Measurements from ENCODE around the gene SELENOO.
A peak's percentile ranks its signal among the peaks of the same experiment; 100 is the strongest.

Gene SELENOO

DNA sequence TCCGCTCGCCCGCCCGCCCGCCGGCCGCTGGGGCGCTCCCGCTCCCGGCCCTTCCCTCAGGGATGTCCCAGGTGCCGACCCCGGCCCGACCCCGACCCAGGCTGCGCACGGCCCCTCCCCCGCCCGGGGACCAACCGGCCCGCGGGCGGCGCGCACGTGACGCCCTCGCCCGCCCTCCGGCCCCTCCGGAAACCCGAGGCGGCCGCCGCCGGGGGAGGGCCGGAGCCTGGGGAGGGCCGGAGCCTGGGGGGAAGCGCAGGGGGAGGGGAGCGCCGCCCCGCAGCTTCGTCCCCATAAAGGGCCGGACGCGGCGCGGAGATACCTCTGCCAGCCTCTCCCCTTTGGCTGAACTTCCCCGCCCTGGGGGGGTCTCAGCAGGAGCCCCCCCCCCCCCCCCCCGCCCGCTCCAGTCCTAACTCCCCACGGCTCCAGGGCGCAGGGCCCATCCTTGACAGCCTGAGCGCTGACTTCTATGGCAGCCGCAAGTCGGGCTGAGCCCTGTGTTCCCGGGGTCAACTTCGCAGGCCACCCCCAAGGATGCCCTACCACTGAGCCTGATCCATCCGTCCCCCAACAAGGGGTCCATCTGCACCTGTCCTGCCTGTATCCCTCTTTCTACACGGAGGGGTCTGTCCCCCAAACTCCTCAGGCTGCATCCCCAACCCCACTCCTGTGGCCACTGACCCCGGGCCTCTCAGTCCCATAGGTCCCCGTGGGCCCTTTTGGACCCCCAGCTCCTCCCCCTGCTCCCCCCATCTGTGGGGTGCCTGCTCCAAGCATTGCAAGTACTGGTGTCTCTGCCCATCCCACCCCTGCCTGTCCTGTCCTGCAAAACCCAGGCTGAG lies 61.0 kb downstream of the SELENOO start, which contains the start of gene MAPK12:
Gene MAPK12 (minus strand): TSS at position 69 of the 845 bp plus-strand sequence. CDS start 174 bp downstream, outside the sequence.
- 6 to 10% methylated on average over 40 to 54 of the region's 61 CpGs for WGBS, 2 experiments (ENCODE audit: insufficient coverage in 2 of 2)

DNA sequence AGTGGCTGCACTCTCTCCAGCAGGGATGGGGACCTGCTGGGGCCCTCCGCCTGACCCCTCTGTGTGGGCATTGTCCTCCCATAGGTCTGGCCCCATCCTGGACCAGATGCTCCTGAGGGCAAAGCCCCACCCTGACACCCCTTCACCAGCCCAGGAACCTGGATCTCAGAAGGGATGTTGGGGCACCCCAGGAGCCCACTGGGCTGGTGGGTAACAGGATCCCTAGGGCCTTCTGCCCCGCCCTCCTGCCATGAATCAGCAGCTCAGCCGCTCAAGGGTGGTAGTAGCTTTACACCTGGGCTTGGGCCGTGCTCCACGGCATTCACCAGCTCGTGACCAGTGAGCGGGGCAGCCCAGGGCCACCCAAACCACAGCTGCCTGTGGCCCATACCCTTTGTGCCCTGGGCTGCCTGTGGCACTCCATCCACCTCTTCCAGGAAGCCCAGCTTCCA lies 61.7 kb downstream of the SELENOO start:
- WGBS, 2 experiments (ENCODE audit: insufficient coverage in 2 of 2) = 73 to 80% methylated on average over 7 of the region's 7 CpGs
- H3K27ac ChIP-seq (ENCODE audit: low read depth, low read length, severe bottlenecking) = no peak overlapping the region
- peak overlapping the region; percentile 52 for H3K4me3 ChIP-seq (ENCODE audit: extremely low read depth, insufficient read depth, low read length, poor library complexity, severe bottlenecking)

More for the DNA sequence above, 61.0 kb downstream of the SELENOO start, which contains the start of gene MAPK12:
- Histone ChIP-seq H3K36me3 (ENCODE audit: control insufficient read depth, insufficient read depth, low read length) (peaks cover 12% of the 10 kb centered on the region), H3K4me3 (ENCODE audit: extremely low read depth, insufficient read depth, low read length, poor library complexity, severe bottlenecking) (peak within 1 kb of the TSS; percentile 52), H3K4me1 (ENCODE audit: control insufficient read depth, insufficient read depth, low read length, poor library complexity, severe bottlenecking) (peaks cover 5% of the 10 kb centered on the region), H3K27ac (ENCODE audit: low read depth, low read length, severe bottlenecking) (no peak within 1 kb of the TSS), H3K9me3 (ENCODE audit: control insufficient read depth, low read length) (peaks cover under 1% of the 10 kb centered on the region)

DNA sequence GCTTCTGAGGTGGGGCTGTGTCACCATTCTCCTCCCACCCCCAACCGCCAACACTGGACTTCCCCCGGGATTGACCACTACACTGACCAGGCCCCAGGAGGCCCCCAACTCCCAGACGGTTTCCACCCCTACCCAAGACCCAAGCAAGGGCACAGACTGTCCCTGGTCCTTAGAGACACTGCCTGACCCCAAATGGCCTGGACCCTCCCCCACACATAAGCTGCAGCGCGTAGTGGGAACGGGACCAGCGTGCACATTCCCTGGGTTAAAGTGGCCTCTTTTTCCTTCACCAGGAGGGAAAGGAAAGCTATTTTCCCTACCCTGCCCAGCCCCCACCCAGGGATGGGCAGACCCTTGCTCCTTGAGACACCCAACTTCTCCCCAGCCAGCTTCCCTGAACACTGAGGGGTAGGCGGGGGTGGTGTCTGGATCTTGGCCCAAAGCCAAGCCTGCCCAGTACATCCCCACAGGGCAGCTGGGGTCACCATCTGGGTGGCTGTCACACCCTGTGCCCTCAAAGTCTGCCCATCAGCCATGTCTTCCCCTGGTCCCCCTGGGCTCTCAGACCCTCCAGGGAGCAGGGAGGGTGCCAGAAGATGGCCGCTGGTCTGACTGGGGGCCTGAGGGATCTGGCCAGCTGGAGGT lies 62.3 kb downstream of the SELENOO start:
- H3K4me1 ChIP-seq (ENCODE audit: control insufficient read depth, insufficient read depth, low read length, poor library complexity, severe bottlenecking) = peaks cover 5% of the 10 kb centered on the region
- H3K36me3 ChIP-seq (ENCODE audit: control insufficient read depth, insufficient read depth, low read length) = peaks cover under 1% of the 10 kb centered on the region
- no peak overlapping the region for H3K4me3 ChIP-seq (ENCODE audit: extremely low read depth, insufficient read depth, low read length, poor library complexity, severe bottlenecking)
- peaks cover 6% of the 10 kb centered on the region for H3K9me3 ChIP-seq (ENCODE audit: control insufficient read depth, low read length)
- WGBS, 2 experiments (ENCODE audit: insufficient coverage in 2 of 2) = 84 to 92% methylated on average over 5 to 6 of the region's 9 CpGs
- H3K27ac ChIP-seq (ENCODE audit: low read depth, low read length, severe bottlenecking) = no peak overlapping the region

More for the DNA sequence above, 61.7 kb downstream of the SELENOO start:
- peaks cover 7% of the 10 kb centered on the region for H3K36me3 ChIP-seq (ENCODE audit: control insufficient read depth, insufficient read depth, low read length)
- H3K9me3 ChIP-seq (ENCODE audit: control insufficient read depth, low read length) = peaks cover 6% of the 10 kb centered on the region
- peaks cover 5% of the 10 kb centered on the region for H3K4me1 ChIP-seq (ENCODE audit: control insufficient read depth, insufficient read depth, low read length, poor library complexity, severe bottlenecking)

DNA sequence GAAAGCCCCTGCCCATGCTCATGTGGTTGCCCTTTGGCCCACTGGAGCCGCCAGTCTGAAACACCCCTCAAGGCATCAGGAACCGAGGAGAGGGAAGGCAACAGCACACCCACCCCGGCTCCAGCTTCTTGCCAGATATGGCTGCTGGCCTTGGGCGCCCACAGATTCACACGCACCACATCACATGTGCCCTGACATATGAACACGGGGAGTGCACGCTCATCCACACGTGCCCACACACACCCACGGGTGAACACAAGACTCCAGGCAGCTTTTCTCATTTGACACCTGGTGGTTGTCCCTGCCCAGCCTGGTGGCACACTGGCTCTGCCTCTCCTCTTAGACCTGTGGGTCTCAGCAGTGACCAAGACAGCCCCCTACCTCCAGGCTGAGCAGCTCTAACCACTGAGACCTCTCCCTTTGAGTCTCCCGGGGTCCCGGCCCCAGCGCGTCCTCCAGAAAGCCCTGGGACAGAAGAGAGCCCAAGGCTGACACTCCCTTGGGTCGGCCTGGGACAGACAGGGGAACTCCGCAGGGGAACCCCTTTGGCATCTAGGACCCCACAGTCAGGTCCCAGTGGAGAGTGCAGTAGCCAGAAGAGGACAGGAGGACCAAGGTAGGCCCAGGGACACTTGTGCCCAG lies 63.4 kb downstream of the SELENOO start:
- WGBS, 2 experiments (ENCODE audit: insufficient coverage in 2 of 2) = 84 to 95% methylated on average over 11 to 14 of the region's 15 CpGs
- Histone ChIP-seq H3K9me3 (ENCODE audit: control insufficient read depth, low read length) (peaks cover 6% of the 10 kb centered on the region), H3K36me3 (ENCODE audit: control insufficient read depth, insufficient read depth, low read length) (no peaks in the 10 kb centered on the region), H3K27ac (ENCODE audit: low read depth, low read length, severe bottlenecking) (no peak overlapping the region), H3K4me3 (ENCODE audit: extremely low read depth, insufficient read depth, low read length, poor library complexity, severe bottlenecking) (no peak overlapping the region), H3K4me1 (ENCODE audit: control insufficient read depth, insufficient read depth, low read length, poor library complexity, severe bottlenecking) (peaks cover 5% of the 10 kb centered on the region)

DNA sequence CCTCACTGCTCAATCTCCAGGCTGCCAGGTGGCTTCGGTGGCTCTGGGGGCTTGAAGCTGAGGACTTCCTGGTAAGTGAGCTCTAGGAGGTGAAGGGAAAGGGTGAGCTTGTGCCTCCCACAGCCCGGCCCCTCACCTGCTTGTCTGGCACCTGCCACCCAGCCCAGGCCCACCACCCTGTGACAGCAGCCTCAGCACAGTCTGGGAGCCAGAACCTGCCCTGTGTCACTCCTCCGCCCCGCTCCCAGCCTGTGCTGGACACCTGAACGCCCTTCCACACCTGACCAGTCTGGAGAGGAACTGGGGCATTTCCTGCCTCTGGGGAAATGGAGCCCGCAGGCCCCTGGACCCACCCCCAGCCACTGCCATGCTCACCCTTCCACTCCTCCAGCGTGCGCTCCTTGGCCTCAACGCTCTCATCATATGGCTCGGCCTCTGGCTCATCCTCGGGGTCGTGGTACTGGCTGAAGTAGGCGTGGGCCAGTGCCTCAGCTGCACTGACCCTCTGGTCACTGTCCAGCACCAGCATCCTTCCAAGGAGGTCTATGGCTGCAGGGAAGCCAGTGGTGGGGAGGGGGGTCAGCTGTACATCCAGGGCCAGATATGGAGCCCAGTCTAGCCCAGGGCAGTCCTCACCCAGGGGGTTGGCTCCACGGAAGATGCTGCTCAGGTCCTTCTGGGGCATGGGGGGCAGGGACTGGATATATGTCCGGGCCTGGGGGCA lies 64.3 kb downstream of the SELENOO start:
- H3K4me3 ChIP-seq (ENCODE audit: extremely low read depth, insufficient read depth, low read length, poor library complexity, severe bottlenecking) = no peak overlapping the region
- H3K9me3 ChIP-seq (ENCODE audit: control insufficient read depth, low read length) = peaks cover 6% of the 10 kb centered on the region
- no peaks in the 10 kb centered on the region for H3K36me3 ChIP-seq (ENCODE audit: control insufficient read depth, insufficient read depth, low read length)
- H3K4me1 ChIP-seq (ENCODE audit: control insufficient read depth, insufficient read depth, low read length, poor library complexity, severe bottlenecking) = peaks cover 9% of the 10 kb centered on the region
- 86 to 91% methylated on average over 12 to 13 of the region's 15 CpGs for WGBS, 2 experiments (ENCODE audit: insufficient coverage in 2 of 2)
- no peak overlapping the region for H3K27ac ChIP-seq (ENCODE audit: low read depth, low read length, severe bottlenecking)

DNA sequence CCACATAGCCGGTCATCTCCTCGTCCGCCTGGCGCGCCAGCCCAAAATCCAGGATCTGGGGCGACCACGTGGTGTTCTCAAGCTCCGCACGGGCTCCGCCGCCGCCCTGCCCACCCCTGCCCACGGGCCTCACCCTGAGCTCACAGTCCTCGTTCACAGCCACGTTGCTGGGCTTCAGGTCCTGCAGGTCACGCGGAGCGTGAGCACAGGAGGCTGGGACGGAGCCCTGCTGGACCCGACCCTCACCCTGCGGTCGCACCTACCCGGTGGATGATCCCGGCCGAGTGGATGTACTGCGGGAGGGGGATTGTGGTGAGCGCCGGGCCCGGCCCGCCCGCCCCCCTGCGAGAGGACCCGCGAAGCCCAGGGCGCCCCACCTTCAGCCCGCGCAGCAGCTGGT lies 66.2 kb downstream of the SELENOO start:
- peaks cover 6% of the 10 kb centered on the region for H3K9me3 ChIP-seq (ENCODE audit: control insufficient read depth, low read length)
- peaks cover 16% of the 10 kb centered on the region for H3K4me1 ChIP-seq (ENCODE audit: control insufficient read depth, insufficient read depth, low read length, poor library complexity, severe bottlenecking)
- WGBS, 2 experiments (ENCODE audit: insufficient coverage in 2 of 2) = 84 to 91% methylated on average over 29 to 37 of the region's 37 CpGs
- H3K36me3 ChIP-seq (ENCODE audit: control insufficient read depth, insufficient read depth, low read length) = no peaks in the 10 kb centered on the region
- no peak overlapping the region for H3K27ac ChIP-seq (ENCODE audit: low read depth, low read length, severe bottlenecking)
- H3K4me3 ChIP-seq (ENCODE audit: extremely low read depth, insufficient read depth, low read length, poor library complexity, severe bottlenecking) = no peak overlapping the region
